CD4-positive, CD25-positive, alpha-beta regulatory T cell (primary cell): ENCODE results near the gene PKNOX2. TPM values are rescaled to one million over a fixed set of nuclear protein-coding genes. Genes with fewer than 3 reads are reported as not detected.

Experiments used
- ATAC-seq, 2 donors: fragments of 150-1000 bp; cut with Tn5 transposase; one replicate each; pipeline ENCODE4 v1.10.0; 2021; ENCODE audit warnings: low read depth in 2 of 2, moderate number of reproducible peaks in 2 of 2, moderate library complexity in 1 of 2
- DNase-seq, 3 donors: peaks; one replicate each; pipeline versions ENCODE4 v3.0.0 to v3.0.0-alpha.2; 2012 to 2022; ENCODE audit warnings: mixed read lengths in 1 of 3
- H3K27ac ChIP-seq: one replicate; pipeline ENCODE4 v1.7.0; 2013; ENCODE audit warnings: mild to moderate bottlenecking, low read length; ENCODE audit not compliant: insufficient read depth, poor library complexity, severe bottlenecking
- H3K27me3 ChIP-seq: one replicate; pipeline ENCODE4 v1.7.0; 2013; ENCODE audit warnings: low read length; ENCODE audit not compliant: control insufficient read depth, insufficient read depth
- H3K36me3 ChIP-seq: one replicate; pipeline ENCODE4 v1.7.0; 2013; ENCODE audit warnings: mild to moderate bottlenecking, low read length, moderate library complexity; ENCODE audit not compliant: control insufficient read depth, insufficient read depth
- H3K4me1 ChIP-seq: 2 replicates; pipeline ENCODE4 v1.7.0; 2013; ENCODE audit warnings: mild to moderate bottlenecking, low read length; ENCODE audit not compliant: insufficient read depth, control insufficient read depth, poor library complexity, severe bottlenecking
- H3K4me3 ChIP-seq: one replicate; pipeline ENCODE4 v1.7.0; 2013; ENCODE audit warnings: low read depth, mild to moderate bottlenecking, low read length, moderate library complexity
- H3K9me3 ChIP-seq, 2 experiments: 1 replicate in 1 of 2; 2 replicates in 1 of 2; pipeline ENCODE4 v1.7.0; 2013; ENCODE audit warnings: low read length in 2 of 2, mild to moderate bottlenecking in 1 of 2, moderate library complexity in 1 of 2; ENCODE audit not compliant: control insufficient read depth in 2 of 2
- H3K27ac Mint-ChIP-seq, 3 donors: one replicate each; pipeline ENCODE4 v1.8.0; 2020 to 2022; ENCODE audit warnings: mild to moderate bottlenecking in 3 of 3, mixed read lengths in 3 of 3, moderate library complexity in 2 of 3
- H3K27me3 Mint-ChIP-seq: one replicate; pipeline ENCODE4 v1.8.0; 2022; ENCODE audit warnings: mild to moderate bottlenecking, mixed read lengths
- H3K36me3 Mint-ChIP-seq: one replicate; pipeline ENCODE4 v1.8.0; 2020; ENCODE audit warnings: mixed read lengths
- H3K4me1 Mint-ChIP-seq, 4 donors: one replicate each; pipeline ENCODE4 v1.8.0; 2020 to 2022; ENCODE audit warnings: mixed read lengths in 4 of 4, mild to moderate bottlenecking in 1 of 4
- H3K4me3 Mint-ChIP-seq, 4 donors: one replicate each; pipeline ENCODE4 v1.8.0; 2020 to 2022; ENCODE audit warnings: mild to moderate bottlenecking in 4 of 4, mixed read lengths in 4 of 4, moderate library complexity in 3 of 4
- H3K9me3 Mint-ChIP-seq, 7 donors: one replicate each; pipeline ENCODE4 v1.8.0; 2020 to 2022; ENCODE audit warnings: mixed read lengths in 7 of 7, mild to moderate bottlenecking in 3 of 7, moderate library complexity in 2 of 7
- polyA plus RNA-seq, 4 donors: library from polyadenylated mRNA; unstranded; fragments of 300-500 nt; fragmentation: Illumina TruSeq; gene quantifications; one replicate each; pipeline ENCODE4 v1.2.3, GENCODE V29; 2021
- total RNA-seq: library from RNA; stranded (reverse); gene quantifications from one replicate; pipeline ENCODE4 v1.2.3, GENCODE V29; 2022

The PKNOX2 gene
- total and polyA plus RNA-seq, 5 donors from 2014 or later = not detected

GRCh38 chr11:125387901-125388300, 223.3 kb downstream of the PKNOX2 start:
- Mint-ChIP-seq H3K36me3 (no peaks in the 10 kb centered on the region), H3K27me3 (peaks cover 7% of the 10 kb centered on the region), H3K4me3 (no peak overlapping the region), H3K27ac (no peak overlapping the region), H3K4me1 (no peaks in the 10 kb centered on the region), H3K9me3 (no peaks in the 10 kb centered on the region)
- Histone ChIP-seq H3K4me3 (no peak overlapping the region), H3K36me3 (no peaks in the 10 kb centered on the region), H3K4me1 (no peaks in the 10 kb centered on the region), H3K27ac (no peak overlapping the region), H3K9me3 (no peaks in the 10 kb centered on the region), H3K27me3 (no peaks in the 10 kb centered on the region)
- ATAC-seq = no peak
- DNase-seq = no peak

- no peak overlapping the region for H3K27ac ChIP-seq
- H3K27ac Mint-ChIP-seq = no peak overlapping the region
- DNase-seq (no peak), ATAC-seq (no peak)
- no peaks in the 10 kb centered on the region for H3K4me1 Mint-ChIP-seq
- no peaks in the 10 kb centered on the region for H3K4me1 ChIP-seq
- no peaks in the 10 kb centered on the region for H3K36me3 ChIP-seq
- no peaks in the 10 kb centered on the region for H3K27me3 ChIP-seq
- H3K4me3 Mint-ChIP-seq = no peak overlapping the region
- peaks cover 7% of the 10 kb centered on the region for H3K27me3 Mint-ChIP-seq
- no peaks in the 10 kb centered on the region for H3K9me3 ChIP-seq
- no peaks in the 10 kb centered on the region for H3K36me3 Mint-ChIP-seq
- H3K9me3 Mint-ChIP-seq = no peaks in the 10 kb centered on the region
- H3K4me3 ChIP-seq = no peak overlapping the region
Measured at GRCh38 chr11:125388611-125389010, 224.1 kb downstream of the PKNOX2 start.

GRCh38 chr11:125389339-125390166, 225.0 kb downstream of the PKNOX2 start:
- Histone ChIP-seq H3K9me3 (no peaks in the 10 kb centered on the region), H3K36me3 (no peaks in the 10 kb centered on the region), H3K27ac (no peak overlapping the region), H3K27me3 (no peaks in the 10 kb centered on the region), H3K4me1 (no peaks in the 10 kb centered on the region), H3K4me3 (no peak overlapping the region)
- Mint-ChIP-seq H3K27me3 (peaks cover 7% of the 10 kb centered on the region), H3K27ac (no peak overlapping the region), H3K4me3 (no peak overlapping the region), H3K9me3 (no peaks in the 10 kb centered on the region), H3K36me3 (no peaks in the 10 kb centered on the region), H3K4me1 (no peaks in the 10 kb centered on the region)
- no peak for DNase-seq
- no peak for ATAC-seq

GRCh38 chr11:125390946-125391345, 226.4 kb downstream of the PKNOX2 start:
- Mint-ChIP-seq H3K4me1 (no peaks in the 10 kb centered on the region), H3K4me3 (no peak overlapping the region), H3K27me3 (peaks cover 7% of the 10 kb centered on the region), H3K36me3 (no peaks in the 10 kb centered on the region), H3K9me3 (no peaks in the 10 kb centered on the region), H3K27ac (no peak overlapping the region)
- no peak for DNase-seq
- Histone ChIP-seq H3K27ac (no peak overlapping the region), H3K9me3 (no peaks in the 10 kb centered on the region), H3K4me3 (no peak overlapping the region), H3K36me3 (no peaks in the 10 kb centered on the region), H3K27me3 (no peaks in the 10 kb centered on the region), H3K4me1 (no peaks in the 10 kb centered on the region)
- no peak for ATAC-seq

GRCh38 chr11:125393331-125393730, 228.8 kb downstream of the PKNOX2 start:
- Mint-ChIP-seq H3K27me3 (peaks cover 7% of the 10 kb centered on the region), H3K36me3 (no peaks in the 10 kb centered on the region), H3K9me3 (no peaks in the 10 kb centered on the region), H3K4me3 (no peak overlapping the region), H3K27ac (no peak overlapping the region), H3K4me1 (no peaks in the 10 kb centered on the region)
- H3K9me3 ChIP-seq = no peaks in the 10 kb centered on the region
- H3K27ac ChIP-seq = no peak overlapping the region
- no peaks in the 10 kb centered on the region for H3K4me1 ChIP-seq
- H3K36me3 ChIP-seq = no peaks in the 10 kb centered on the region
- DNase-seq = no peak
- H3K27me3 ChIP-seq = no peaks in the 10 kb centered on the region
- ATAC-seq = no peak
- H3K4me3 ChIP-seq = no peak overlapping the region

GRCh38 chr11:125394296-125394695, 229.7 kb downstream of the PKNOX2 start:
- Histone ChIP-seq H3K27ac (no peak overlapping the region), H3K36me3 (no peaks in the 10 kb centered on the region), H3K27me3 (no peaks in the 10 kb centered on the region), H3K4me1 (no peaks in the 10 kb centered on the region), H3K9me3 (no peaks in the 10 kb centered on the region), H3K4me3 (no peak overlapping the region)
- ATAC-seq (no peak), DNase-seq (no peak)
- Mint-ChIP-seq H3K4me3 (no peak overlapping the region), H3K27me3 (peaks cover 5% of the 10 kb centered on the region), H3K9me3 (no peaks in the 10 kb centered on the region), H3K4me1 (peaks cover 0 to 3% (median 0%) of the 10 kb centered on the region in 4 donors), H3K27ac (no peak overlapping the region), H3K36me3 (no peaks in the 10 kb centered on the region)

GRCh38 chr11:125397421-125397820, 232.9 kb downstream of the PKNOX2 start:
- Histone ChIP-seq H3K4me1 (no peaks in the 10 kb centered on the region), H3K36me3 (no peaks in the 10 kb centered on the region), H3K4me3 (no peak overlapping the region), H3K27me3 (no peaks in the 10 kb centered on the region), H3K9me3 (no peaks in the 10 kb centered on the region), H3K27ac (no peak overlapping the region)
- H3K27ac Mint-ChIP-seq = no peak overlapping the region
- H3K4me3 Mint-ChIP-seq = no peak overlapping the region
- H3K27me3 Mint-ChIP-seq = peaks cover 19% of the 10 kb centered on the region
- no peak for DNase-seq
- no peaks in the 10 kb centered on the region for H3K36me3 Mint-ChIP-seq
- H3K4me1 Mint-ChIP-seq = peaks cover 0 to 4% (median under 1%) of the 10 kb centered on the region in 4 donors
- H3K9me3 Mint-ChIP-seq = no peaks in the 10 kb centered on the region
- no peak for ATAC-seq

- Histone ChIP-seq H3K27me3 (no peaks in the 10 kb centered on the region), H3K9me3 (no peaks in the 10 kb centered on the region), H3K4me1 (no peaks in the 10 kb centered on the region), H3K4me3 (no peak overlapping the region), H3K27ac (no peak overlapping the region), H3K36me3 (no peaks in the 10 kb centered on the region)
- Mint-ChIP-seq H3K36me3 (no peaks in the 10 kb centered on the region), H3K4me1 (peaks cover 0 to 4% (median under 1%) of the 10 kb centered on the region in 4 donors), H3K9me3 (no peaks in the 10 kb centered on the region), H3K27me3 (peaks cover 29% of the 10 kb centered on the region), H3K27ac (no peak overlapping the region), H3K4me3 (no peak overlapping the region)
- no peak for DNase-seq
- no peak for ATAC-seq
Measured at GRCh38 chr11:125398475-125398874, 233.9 kb downstream of the PKNOX2 start.
